ENCODE measurements around the gene CISTR.

Gene CISTR

GRCh38 chr12:53714004-53714403 is 37.8 kb downstream of the CISTR start:
- Histone ChIP-seq H3K27ac (no peak overlapping the region), H3K27me3 (no peaks in the 10 kb centered on the region), H3K9me3 (no peaks in the 10 kb centered on the region), H3K4me3 (no peak overlapping the region), H3K4me1 (no peaks in the 10 kb centered on the region), H3K36me3 (peaks cover 54 to 78% (median 72%) of the 10 kb centered on the region in 3 donors)
- intact Hi-C loops (cut with DNase I; ENCODE audit: low total_unique reads), result no loop called here
- no peak for TF ChIP-seq CTCF (IDR thresholded peaks at IDR 0.05)
- no peak for DNase-seq

- no peak for TF ChIP-seq CTCF (IDR thresholded peaks at IDR 0.05)
- DNase-seq, result no peak
- intact Hi-C loops (cut with DNase I; ENCODE audit: low total_unique reads), result no loop called here
- Histone ChIP-seq H3K27me3 (no peaks in the 10 kb centered on the region), H3K4me1 (no peaks in the 10 kb centered on the region), H3K36me3 (peaks cover 53 to 73% (median 67%) of the 10 kb centered on the region in 3 donors), H3K27ac (no peak overlapping the region), H3K4me3 (no peak overlapping the region), H3K9me3 (no peaks in the 10 kb centered on the region)
These were observed 38.3 kb downstream of the CISTR start for GRCh38 chr12:53713516-53713915.

- Histone ChIP-seq H3K4me3 (no peak overlapping the region), H3K27me3 (peaks cover 0 to 7% of the 10 kb centered on the region in 2 donors), H3K9me3 (no peaks in the 10 kb centered on the region), H3K4me1 (no peaks in the 10 kb centered on the region), H3K27ac (no peak overlapping the region), H3K36me3 (peaks cover 45 to 59% (median 55%) of the 10 kb centered on the region in 3 donors)
- no peak for DNase-seq
- no peak for TF ChIP-seq CTCF (IDR thresholded peaks at IDR 0.05)
- intact Hi-C loops (cut with DNase I; ENCODE audit: low total_unique reads), result no loop called here
These were observed 39.6 kb downstream of the CISTR start for GRCh38 chr12:53712059-53712643.

- Histone ChIP-seq H3K4me3 (no peak overlapping the region), H3K36me3 (peaks cover 26 to 38% (median 34%) of the 10 kb centered on the region in 3 donors), H3K4me1 (no peaks in the 10 kb centered on the region), H3K27ac (no peak overlapping the region), H3K27me3 (peaks cover 0 to 20% of the 10 kb centered on the region in 2 donors), H3K9me3 (no peaks in the 10 kb centered on the region)
- TF ChIP-seq CTCF (IDR thresholded peaks at IDR 0.05), result no peak
- intact Hi-C loops (cut with DNase I; ENCODE audit: low total_unique reads), result no loop called here
- DNase-seq, result no peak
These were observed 41.7 kb downstream of the CISTR start for GRCh38 chr12:53710091-53710490.

GRCh38 chr12:53709671-53710070 is 42.1 kb downstream of the CISTR start:
- Histone ChIP-seq H3K9me3 (no peaks in the 10 kb centered on the region), H3K4me3 (no peak overlapping the region), H3K27ac (no peak overlapping the region), H3K27me3 (peaks cover 0 to 24% of the 10 kb centered on the region in 2 donors), H3K36me3 (peaks cover 22 to 34% (median 30%) of the 10 kb centered on the region in 3 donors), H3K4me1 (no peaks in the 10 kb centered on the region)
- no peak for TF ChIP-seq CTCF (IDR thresholded peaks at IDR 0.05)
- no peak for DNase-seq
- intact Hi-C loops (cut with DNase I; ENCODE audit: low total_unique reads), result no loop called here

GRCh38 chr12:53706080-53706479 is 45.7 kb downstream of the CISTR start:
- no peak for TF ChIP-seq CTCF (IDR thresholded peaks at IDR 0.05)
- DNase-seq, result no peak
- Histone ChIP-seq H3K36me3 (no peaks in the 10 kb centered on the region), H3K27ac (no peak overlapping the region), H3K27me3 (peaks cover 0 to 38% of the 10 kb centered on the region in 2 donors), H3K9me3 (no peaks in the 10 kb centered on the region), H3K4me3 (no peak overlapping the region), H3K4me1 (no peaks in the 10 kb centered on the region)
- intact Hi-C loops (cut with DNase I; ENCODE audit: low total_unique reads), result no loop called here
